Measurements from ENCODE around the gene B3GNT7. TPM values are rescaled to one million over a fixed set of nuclear protein-coding genes. Genes with fewer than 3 reads are reported as not detected.

The B3GNT7 gene
- total and polyA plus RNA-seq, 2 of the 8 experiments (the other 6 are each of a cell fraction or from before 2014, with no cell fraction given): 26.4 to 73.1 TPM

- TF ChIP-seq CHD7 (IDR thresholded peaks at IDR 0.05; ENCODE audit: insufficient replicate concordance, low read length) (no peak), HDAC6 (IDR thresholded peaks at IDR 0.05; ENCODE audit: low read depth, low read length) (no peak), E2F6 (IDR thresholded peaks at IDR 0.05) (no peak)
Measured at GRCh38 chr2:231436957-231437356, 41.4 kb downstream of the B3GNT7 start (continued).
